Ishikawa (cell line): ENCODE data around the gene SOX6.

Experiments
- CREB1 ChIP-seq: IDR thresholded peaks from 2 replicates; pipeline ENCODE4 v1.6.1; 2012; ENCODE audit warnings: low read depth
- EGR1 ChIP-seq: IDR thresholded peaks from 2 replicates; pipeline ENCODE4 v1.6.1; 2012
- EP300 ChIP-seq: IDR thresholded peaks from 2 replicates; pipeline ENCODE4 v1.6.1; 2012; ENCODE audit warnings: borderline replicate concordance
- FOXM1 ChIP-seq: IDR thresholded peaks from 2 replicates; pipeline ENCODE4 v1.6.1; 2012; ENCODE audit warnings: low read depth, borderline replicate concordance
- NFIC ChIP-seq: IDR thresholded peaks from 2 replicates; pipeline ENCODE4 v1.6.1; 2012
- RAD21 ChIP-seq: IDR thresholded peaks from 2 replicates; pipeline ENCODE4 v1.6.1; 2012; ENCODE audit warnings: low read depth
- TAF1 ChIP-seq: IDR thresholded peaks from 2 replicates; pipeline ENCODE4 v1.6.1; 2012; ENCODE audit warnings: low read depth, mild to moderate bottlenecking
- TCF12 ChIP-seq: IDR thresholded peaks from 2 replicates; pipeline ENCODE4 v1.6.1; 2012; ENCODE audit warnings: low read depth
- TEAD4 ChIP-seq: IDR thresholded peaks from 2 replicates; pipeline ENCODE4 v1.6.1; 2012
- YY1 ChIP-seq: IDR thresholded peaks from 2 replicates; pipeline ENCODE4 v1.6.1; 2012; ENCODE audit warnings: low read depth
- TF ChIP-seq, protein P1 (sequence below): IDR thresholded peaks from 2 replicates; pipeline ENCODE4 v1.6.1; 2012
- TF ChIP-seq, protein P2 (sequence below): IDR thresholded peaks from 2 replicates; pipeline ENCODE4 v1.6.1; 2012
- TF ChIP-seq, protein P3 (sequence below): IDR thresholded peaks from 2 replicates; pipeline ENCODE4 v1.6.1; 2012; ENCODE audit warnings: low read depth, mild to moderate bottlenecking

GRCh38 chr11:16032974-16033373, 323.4 kb downstream of the SOX6 start:
- TF ChIP-seq TCF12 (no peak), TAF1 (no peak), TEAD4 (no peak), EP300 (no peak), FOXM1 (no peak), EGR1 (no peak), RAD21 (no peak), YY1 (no peak), NFIC (no peak), CREB1 (no peak)
- TF ChIP-seq, protein P1, sequence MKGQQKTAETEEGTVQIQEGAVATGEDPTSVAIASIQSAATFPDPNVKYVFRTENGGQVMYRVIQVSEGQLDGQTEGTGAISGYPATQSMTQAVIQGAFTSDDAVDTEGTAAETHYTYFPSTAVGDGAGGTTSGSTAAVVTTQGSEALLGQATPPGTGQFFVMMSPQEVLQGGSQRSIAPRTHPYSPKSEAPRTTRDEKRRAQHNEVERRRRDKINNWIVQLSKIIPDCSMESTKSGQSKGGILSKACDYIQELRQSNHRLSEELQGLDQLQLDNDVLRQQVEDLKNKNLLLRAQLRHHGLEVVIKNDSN: no peak
- TF ChIP-seq, protein P2, sequence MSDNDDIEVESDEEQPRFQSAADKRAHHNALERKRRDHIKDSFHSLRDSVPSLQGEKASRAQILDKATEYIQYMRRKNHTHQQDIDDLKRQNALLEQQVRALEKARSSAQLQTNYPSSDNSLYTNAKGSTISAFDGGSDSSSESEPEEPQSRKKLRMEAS: no peak
- TF ChIP-seq, protein P3, sequence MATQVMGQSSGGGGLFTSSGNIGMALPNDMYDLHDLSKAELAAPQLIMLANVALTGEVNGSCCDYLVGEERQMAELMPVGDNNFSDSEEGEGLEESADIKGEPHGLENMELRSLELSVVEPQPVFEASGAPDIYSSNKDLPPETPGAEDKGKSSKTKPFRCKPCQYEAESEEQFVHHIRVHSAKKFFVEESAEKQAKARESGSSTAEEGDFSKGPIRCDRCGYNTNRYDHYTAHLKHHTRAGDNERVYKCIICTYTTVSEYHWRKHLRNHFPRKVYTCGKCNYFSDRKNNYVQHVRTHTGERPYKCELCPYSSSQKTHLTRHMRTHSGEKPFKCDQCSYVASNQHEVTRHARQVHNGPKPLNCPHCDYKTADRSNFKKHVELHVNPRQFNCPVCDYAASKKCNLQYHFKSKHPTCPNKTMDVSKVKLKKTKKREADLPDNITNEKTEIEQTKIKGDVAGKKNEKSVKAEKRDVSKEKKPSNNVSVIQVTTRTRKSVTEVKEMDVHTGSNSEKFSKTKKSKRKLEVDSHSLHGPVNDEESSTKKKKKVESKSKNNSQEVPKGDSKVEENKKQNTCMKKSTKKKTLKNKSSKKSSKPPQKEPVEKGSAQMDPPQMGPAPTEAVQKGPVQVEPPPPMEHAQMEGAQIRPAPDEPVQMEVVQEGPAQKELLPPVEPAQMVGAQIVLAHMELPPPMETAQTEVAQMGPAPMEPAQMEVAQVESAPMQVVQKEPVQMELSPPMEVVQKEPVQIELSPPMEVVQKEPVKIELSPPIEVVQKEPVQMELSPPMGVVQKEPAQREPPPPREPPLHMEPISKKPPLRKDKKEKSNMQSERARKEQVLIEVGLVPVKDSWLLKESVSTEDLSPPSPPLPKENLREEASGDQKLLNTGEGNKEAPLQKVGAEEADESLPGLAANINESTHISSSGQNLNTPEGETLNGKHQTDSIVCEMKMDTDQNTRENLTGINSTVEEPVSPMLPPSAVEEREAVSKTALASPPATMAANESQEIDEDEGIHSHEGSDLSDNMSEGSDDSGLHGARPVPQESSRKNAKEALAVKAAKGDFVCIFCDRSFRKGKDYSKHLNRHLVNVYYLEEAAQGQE: no peak
